NCI-H2171 treated with DMSO at 0.1 percent for 48 hours (cell line): ENCODE results near the gene OSBPL10.

ENCODE experiments used
- DNase-seq: peaks from one replicate; lab custom pipeline; 2025; lab: John Stamatoyannopoulos, UW

OSBPL10 gene

GRCh38 chr3:31654998-31655397, 326.1 kb downstream of the OSBPL10 start:
- no peak for DNase-seq

- no peak for DNase-seq
Observed at GRCh38 chr3:31653464-31653863, 327.6 kb downstream of the OSBPL10 start.

- DNase-seq: no peak
Observed at GRCh38 chr3:31652296-31652695, 328.8 kb downstream of the OSBPL10 start.

GRCh38 chr3:31648286-31648968, 332.6 kb downstream of the OSBPL10 start:
- no peak for DNase-seq

GRCh38 chr3:31645256-31645655, 335.8 kb downstream of the OSBPL10 start:
- no peak for DNase-seq

- no peak for DNase-seq
Observed at GRCh38 chr3:31639828-31640227, 341.2 kb downstream of the OSBPL10 start.

- DNase-seq: no peak
Observed at GRCh38 chr3:31636694-31637442, 344.2 kb downstream of the OSBPL10 start.

GRCh38 chr3:31636049-31636448, 345.0 kb downstream of the OSBPL10 start:
- DNase-seq: no peak

GRCh38 chr3:31635545-31635944, 345.5 kb downstream of the OSBPL10 start:
- no peak for DNase-seq

GRCh38 chr3:31634476-31634875, 346.6 kb downstream of the OSBPL10 start:
- no peak for DNase-seq

GRCh38 chr3:31629054-31629453, 352.0 kb downstream of the OSBPL10 start:
- DNase-seq: no peak

GRCh38 chr3:31625358-31625757, 355.7 kb downstream of the OSBPL10 start:
- DNase-seq: no peak

- DNase-seq: no peak
Observed at GRCh38 chr3:31624083-31624709, 356.9 kb downstream of the OSBPL10 start.

GRCh38 chr3:31622636-31623288, 358.3 kb downstream of the OSBPL10 start:
- no peak for DNase-seq

GRCh38 chr3:31621314-31621713, 359.7 kb downstream of the OSBPL10 start:
- DNase-seq: no peak

GRCh38 chr3:31620656-31621055, 360.4 kb downstream of the OSBPL10 start:
- no peak for DNase-seq

GRCh38 chr3:31616711-31617110, 364.4 kb downstream of the OSBPL10 start:
- no peak for DNase-seq

- DNase-seq: no peak
Observed at GRCh38 chr3:31615071-31615875, 365.8 kb downstream of the OSBPL10 start.

GRCh38 chr3:31614162-31614921, 366.7 kb downstream of the OSBPL10 start:
- no peak for DNase-seq

- DNase-seq: no peak
Observed at GRCh38 chr3:31613654-31614053, 367.4 kb downstream of the OSBPL10 start.

GRCh38 chr3:31613177-31613576, 367.9 kb downstream of the OSBPL10 start:
- no peak for DNase-seq
